ENCODE data around the gene WNT7B.

Gene WNT7B

DNA sequence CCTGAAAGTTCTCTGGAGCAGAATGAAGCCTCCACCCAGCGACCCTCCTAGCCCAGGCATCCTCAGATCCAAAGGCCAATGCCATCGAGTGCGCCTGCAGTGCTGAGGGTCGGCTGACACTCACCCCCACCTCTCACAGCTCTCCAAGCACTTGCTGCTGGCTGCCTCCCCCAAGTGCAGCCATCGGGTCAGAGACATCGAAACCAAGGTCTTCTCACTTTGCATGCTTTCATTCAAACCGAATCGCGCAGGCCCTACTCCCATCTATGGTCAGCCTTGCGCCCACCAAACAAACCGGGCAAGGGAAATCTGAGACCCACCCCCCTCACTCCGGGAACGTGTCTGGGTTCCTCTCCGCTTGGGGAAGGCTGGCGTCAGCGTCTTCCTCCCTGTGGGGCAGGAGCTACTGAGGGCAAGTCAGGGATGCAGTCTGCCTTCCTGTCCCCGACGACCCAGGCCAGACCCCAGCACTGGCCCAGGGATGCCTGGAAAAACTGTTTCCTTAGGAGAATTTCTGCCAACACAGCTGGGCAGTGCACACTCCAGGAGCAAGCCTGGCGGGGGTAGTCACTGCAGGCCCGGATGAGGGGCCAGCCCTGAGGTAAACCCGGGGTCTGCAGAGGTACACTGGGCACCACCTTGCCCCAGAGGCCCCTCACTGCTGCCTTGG is 7.0 kb downstream of the WNT7B start:
- DNase-seq, result no peak

DNA sequence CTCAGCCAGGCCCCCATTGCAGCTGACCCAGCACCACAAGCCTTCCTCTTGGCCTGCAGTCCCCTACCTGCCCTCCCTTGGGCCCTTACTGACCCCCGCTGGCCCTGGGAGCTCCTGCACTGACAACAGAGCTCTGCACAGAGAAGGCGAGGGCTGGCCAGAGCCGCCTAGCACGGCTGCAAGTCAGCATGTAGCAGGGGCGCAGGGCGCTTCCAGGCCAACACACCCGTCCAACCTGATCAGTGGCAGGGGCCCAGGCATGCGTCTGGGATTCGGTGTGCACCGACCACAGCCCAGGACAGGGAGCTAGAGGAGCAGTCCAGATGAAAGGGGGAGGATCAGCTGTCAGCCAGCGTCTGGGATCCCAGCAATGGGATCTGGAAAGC is 7.6 kb downstream of the WNT7B start:
- DNase-seq, result no peak

GRCh38 chr22:45968751-45969413 is 8.1 kb downstream of the WNT7B start:
- no peak for DNase-seq

- no peak for DNase-seq
These were observed 8.8 kb downstream of the WNT7B start for GRCh38 chr22:45968003-45968650.

- no peak for DNase-seq
These were observed 10.0 kb downstream of the WNT7B start for GRCh38 chr22:45966895-45967365.

DNA sequence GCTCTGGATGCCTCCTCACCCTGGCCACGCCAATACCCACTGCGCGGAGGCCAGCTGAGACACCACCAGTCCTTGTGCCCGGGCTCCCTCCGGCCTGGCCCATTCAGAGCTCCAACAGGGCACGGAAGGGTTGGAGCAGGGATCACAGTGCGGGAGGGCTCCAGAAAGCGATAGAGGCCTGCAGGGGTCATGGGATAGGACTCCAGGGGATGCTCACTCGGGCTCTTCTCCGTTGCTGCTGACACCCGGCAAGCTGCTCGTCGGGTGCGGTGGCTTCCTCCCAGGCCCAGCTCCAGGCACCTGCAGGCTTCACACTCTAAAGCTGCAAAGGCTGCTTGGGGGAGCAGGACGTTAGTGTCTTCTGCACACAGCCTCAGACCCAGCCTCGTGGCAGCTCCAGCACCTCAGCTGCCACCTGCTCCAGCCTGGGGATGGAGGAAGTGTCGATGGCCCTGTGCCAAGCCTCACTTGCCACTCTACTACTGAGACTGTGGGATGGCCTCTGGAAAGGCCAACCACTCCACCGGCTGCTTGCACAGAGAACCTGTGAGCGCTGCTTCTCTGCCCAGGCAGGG is 10.6 kb downstream of the WNT7B start:
- peak; percentile 9 for DNase-seq

GRCh38 chr22:45965563-45965962 is 11.4 kb downstream of the WNT7B start:
- DNase-seq, result no peak

GRCh38 chr22:45964926-45965527 is 11.9 kb downstream of the WNT7B start:
- no peak for DNase-seq

DNA sequence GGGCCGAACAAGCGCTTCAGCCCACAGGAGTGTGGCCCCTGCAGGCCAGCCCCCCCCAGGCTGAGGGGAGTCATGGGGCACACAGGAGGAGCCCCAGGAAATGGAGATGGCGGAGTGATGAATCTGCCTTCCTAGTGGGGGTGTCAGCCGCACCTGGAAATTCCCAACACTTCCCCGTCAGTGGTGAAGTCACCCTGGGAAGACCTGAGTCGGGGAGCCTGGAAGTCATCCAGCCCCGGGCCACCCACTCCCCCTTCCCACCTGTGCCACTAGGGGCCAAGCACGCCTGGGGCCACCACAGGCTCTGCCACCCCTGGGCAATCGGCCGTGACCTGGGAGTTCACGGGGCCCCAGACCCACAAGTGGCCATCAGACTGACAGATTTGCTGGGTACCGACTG is 12.6 kb downstream of the WNT7B start:
- no peak for DNase-seq

DNA sequence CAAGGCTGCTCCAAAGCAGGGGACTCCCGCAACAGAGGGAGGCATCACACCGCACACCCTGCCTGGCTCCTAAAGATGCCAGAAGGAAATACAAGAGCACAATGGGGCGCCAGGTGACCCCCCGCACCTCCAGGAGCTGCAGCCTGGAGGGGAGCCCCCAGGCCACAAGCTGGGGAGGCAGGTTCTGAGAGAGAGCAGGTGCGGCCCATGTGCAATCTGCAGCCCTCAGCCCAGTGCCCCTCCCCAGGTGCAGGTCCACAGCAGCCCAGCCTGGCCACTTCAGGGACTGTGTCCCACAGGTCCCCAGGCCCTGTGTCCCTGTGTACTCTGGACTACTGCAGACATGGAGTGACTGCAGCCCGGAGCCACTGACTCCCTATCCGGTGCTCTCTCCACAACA is 13.1 kb downstream of the WNT7B start:
- DNase-seq, result no peak

DNA sequence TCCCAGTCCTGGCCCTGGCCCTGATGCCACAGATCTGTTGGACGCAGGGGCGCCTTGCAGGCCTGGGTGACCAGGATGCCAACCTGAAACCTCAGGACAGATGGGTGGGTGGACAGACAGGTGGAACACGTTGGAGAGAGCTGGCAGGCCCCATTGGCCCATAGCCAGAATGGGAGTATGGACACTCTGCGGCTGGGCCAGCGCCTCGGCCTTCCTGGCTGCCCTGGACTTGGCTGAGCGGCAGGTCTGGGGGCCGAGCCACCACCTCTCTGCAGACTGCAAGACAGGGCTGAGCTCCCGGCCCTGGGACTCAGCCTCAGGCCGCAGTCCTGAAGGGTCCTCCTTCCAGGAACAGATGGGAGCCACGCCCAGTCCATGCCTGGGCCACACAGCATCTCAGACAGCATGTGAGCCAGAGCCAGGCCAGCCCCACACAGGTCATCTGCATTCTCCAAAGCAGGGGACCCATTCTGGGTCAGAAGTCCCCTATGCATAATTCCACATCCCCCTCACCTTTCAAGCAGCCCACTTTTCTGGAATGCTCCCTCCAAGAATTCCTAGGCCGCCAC is 14.1 kb downstream of the WNT7B start:
- no peak for DNase-seq

DNA sequence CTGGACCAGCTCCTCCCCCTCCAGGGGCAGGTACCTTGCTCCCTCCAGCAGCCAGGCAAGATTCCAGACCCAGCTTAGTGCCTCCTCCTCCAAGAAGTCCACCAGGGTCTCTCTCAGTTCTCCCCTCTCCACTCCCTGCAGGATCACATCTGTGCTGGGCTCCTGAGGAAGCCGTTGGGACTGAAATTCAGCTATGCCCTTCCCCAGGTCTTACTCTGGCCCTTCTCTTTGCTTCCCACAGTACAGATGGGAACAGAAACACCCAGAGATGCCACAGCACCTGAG is 14.6 kb downstream of the WNT7B start:
- no peak for DNase-seq

DNA sequence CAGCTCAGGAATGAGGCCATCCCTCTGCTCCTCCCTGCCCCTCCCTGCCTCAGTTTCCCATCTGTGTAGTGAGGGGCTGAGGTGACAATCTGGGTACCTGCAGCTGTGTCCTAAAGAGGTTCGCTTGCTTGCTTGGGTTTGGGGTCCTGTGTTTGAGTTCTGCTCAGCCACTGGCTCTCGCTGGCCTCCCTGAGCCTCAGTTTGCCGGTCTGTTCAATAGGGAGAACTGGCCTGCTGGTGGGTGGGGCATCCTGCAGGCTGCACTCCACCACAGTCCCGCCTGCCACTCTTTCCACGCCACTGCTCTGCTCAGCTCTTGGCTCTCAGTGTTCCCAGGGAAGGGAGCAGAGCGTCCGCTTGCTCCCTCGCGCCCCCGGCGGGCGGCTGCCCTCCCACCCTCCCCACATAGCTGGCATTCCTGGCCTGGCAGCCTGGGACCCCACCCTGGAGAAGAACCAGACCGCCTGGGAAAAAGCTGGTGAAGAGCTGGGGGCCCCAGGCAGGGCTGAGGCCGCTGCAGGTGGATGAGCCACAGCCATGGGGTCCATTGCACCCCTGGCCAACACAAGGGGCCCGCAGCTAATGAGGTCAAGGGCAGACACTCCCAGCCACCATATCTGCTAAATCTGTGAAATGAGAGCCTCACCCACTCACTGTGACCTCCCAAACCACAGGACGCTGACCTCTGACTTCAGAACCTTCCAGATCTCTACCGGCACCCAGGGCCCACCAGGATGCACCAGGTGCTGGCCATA is 15.1 kb downstream of the WNT7B start:
- DNase-seq, result no peak

DNA sequence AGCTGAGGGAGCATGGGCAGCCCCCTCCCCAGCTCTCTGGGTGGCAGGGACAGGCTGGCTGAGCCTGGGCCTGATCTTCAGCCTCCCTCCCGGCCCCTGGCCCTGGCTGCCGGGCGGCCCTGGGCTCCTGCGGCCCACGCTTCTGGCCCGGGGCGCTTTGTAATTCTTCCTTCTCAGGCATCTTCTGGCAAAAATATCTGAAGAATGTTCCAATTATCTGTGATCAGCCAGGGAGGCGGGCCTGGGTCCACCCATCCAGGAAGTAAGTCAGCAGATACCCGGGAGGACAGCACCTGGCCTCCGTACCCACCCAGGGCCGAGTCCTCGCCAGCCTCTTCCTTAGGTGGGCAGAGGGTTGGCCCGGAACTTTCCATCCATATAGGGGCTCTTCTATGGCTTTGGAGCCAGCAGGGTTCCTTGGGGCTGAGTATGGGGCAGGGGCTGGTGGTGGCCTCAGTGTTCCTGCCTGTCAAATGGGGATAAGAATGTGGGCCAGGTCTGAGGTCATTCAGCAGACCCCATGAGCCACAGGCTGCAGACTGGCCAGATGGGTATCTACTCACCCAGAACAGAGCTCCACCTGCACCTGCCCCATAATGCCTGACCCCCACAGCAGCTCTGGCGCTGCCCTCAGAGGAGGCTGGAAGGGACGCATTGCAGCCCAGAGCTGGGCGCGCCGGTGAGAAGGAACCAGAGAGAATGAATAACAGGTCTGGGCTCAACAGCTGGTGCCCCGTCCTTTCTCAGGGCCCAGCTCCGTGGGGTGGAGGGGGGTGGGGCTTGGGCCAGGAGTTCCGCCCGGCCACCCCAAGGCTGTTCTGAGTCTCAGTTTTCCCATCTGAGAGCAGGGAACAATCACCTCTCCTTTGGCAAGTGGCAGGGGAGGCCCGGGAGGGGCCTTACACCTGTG is 16.2 kb downstream of the WNT7B start:
- DNase-seq, result no peak

DNA sequence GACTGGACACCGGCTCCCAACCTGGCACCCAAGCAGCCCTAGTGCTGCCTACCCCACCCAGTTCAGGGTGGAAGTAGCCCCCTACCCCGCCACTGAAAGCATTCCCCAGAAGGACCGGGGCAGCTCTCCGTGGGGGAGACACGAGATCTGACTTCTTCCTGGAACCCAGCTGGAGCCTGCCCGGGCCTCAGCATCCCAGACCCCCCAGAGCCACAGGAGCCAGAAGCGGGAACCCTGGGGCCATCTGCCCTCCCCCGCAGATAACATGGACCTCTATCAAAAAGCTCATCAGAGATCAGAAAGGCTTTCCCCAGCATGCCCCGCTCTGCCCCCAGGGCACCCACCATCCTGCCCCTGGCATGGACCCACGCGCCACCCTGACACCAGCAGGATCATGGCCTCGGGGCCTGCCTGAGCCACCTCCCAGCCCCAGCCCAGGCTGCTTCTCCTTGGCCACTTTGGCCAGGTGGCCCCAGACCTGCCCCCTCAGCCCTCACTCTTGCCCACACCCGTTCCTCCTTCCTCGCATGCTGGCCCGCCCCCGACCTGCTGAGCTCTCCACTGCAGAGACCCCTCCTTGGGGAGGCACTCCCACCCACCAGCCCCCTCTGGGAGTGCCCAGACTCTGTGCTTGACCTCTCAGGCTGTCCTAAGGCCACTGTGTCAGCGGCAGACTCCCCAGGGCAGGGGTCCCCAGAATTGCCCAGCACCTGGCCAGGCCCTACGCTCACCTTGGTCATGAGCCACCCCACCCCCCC is 17.1 kb downstream of the WNT7B start:
- no peak for DNase-seq

DNA sequence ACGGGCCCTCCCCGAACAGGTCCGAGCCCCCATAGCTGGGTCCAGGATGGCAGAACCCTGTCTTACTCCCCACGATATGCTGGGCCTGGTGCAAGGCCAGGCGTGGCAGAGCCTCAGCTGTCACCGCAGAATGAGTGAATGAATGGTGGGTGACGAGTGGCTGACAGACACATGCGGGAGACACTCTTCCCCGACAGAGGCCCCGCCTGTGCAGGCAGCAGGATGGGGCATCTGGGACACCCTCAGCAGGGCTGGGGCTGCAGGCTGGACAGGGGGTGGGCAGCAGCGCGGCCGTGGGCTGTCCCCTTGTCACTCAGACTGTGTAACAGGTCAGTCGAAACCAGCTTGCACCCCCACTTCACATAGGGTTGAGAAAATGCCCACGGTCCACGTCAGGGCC is 18.0 kb downstream of the WNT7B start:
- DNase-seq, result no peak

DNA sequence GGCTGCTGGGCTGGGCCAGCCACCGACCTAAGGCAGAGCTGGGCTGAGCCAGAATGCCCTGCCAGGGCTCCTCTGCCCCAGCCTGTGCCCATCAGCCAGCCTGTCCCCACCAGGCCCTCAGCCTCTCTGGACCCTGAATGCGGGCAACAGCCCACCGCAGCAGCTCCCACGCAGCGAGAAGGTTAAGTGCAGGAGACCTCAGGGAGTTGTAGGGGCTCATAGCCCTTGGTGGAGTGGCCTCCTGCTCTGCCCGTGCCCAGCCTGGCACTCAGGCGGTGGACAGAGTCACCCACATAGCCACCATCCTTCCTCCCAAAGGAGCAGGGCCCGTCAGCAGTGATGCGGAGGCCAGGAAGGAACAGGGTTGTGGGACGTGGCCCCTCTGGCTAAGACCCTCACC is 19.1 kb downstream of the WNT7B start:
- no peak for DNase-seq

GRCh38 chr22:45953178-45953577 is 23.8 kb downstream of the WNT7B start:
- no peak for DNase-seq

GRCh38 chr22:45952553-45952952 is 24.4 kb downstream of the WNT7B start:
- DNase-seq, result no peak

DNA sequence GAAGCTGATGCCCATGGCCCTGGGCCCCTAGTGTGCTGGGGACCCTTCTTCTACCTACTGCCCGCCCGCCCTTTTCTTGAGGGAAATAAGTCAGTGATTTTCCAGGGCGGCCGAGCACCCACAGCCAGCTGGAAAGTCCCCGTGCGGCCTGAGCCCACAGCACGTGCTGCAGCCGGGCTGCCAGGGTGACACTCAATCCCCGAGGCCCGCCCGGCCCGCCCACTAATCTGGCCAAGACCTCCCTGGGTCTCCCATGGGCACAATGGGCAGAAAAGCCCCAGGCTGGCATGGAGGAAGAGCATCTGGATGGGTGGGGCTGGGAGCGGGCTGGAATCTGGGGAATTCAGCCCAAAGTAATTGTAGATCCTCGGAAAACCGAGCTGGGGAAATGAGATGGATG is 24.8 kb downstream of the WNT7B start:
- DNase-seq, result no peak

- DNase-seq, result no peak
These were observed 27.1 kb downstream of the WNT7B start for GRCh38 chr22:45949891-45950290.

All from NCI-H1092 (cell line).